ENCODE data around the gene MYOC. TPM values are rescaled to one million over a fixed set of nuclear protein-coding genes. Genes with fewer than 3 reads are reported as not detected.
"Not testable (repeated sequence)": the region's sequence is repeated elsewhere in the genome, so short reads cannot be mapped to it uniquely, and the experiment has no call there.

Gene MYOC
- total and polyA plus RNA-seq, 12 donors, result 0.80 to 7.5 (median 2.7) TPM

DNA sequence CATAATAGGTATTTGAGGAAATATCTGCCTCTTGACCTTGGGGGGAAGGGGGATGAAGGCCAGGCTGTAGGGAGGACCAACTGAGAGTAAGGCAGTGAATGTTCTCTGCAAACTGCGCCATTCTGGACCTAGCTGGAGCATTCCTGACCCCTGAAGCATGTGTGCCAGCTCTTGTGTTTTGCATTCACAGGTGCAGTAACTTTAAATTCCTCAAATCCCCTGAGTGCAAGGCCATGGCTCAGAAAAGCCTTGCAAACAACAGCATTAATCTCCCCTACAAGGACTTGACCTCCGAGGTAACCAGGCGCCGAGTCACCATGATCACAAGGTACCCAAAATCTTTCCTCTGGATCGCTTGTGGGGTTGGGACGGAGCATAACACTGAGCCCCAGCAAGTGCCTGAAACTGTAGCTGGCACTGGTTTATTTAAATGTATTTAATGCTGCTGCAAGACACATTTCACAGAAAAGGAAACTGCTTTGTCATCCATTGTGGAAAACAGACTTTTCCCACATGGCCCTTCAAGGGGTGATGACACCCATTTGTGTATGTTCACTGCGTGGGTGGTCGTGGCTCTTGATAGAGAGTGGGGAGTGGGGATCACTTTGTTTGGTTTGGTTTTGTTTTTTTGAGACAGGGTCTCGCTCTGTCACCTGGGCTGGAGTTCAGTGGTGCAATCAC lies 28.7 kb downstream of the MYOC start:
- Histone ChIP-seq H3K27me3 (no peaks in the 10 kb centered on the region), H3K27ac (no peak overlapping the region), H3K9me3 (no peaks in the 10 kb centered on the region), H3K4me1 (no peaks in the 10 kb centered on the region), H3K4me3 (no peak overlapping the region), H3K36me3 (no peaks in the 10 kb centered on the region)
- intact Hi-C loops (cut with DNase I), result no loop called here
- DNase-seq (no peak), ATAC-seq (no peak)
- 77 to 79% methylated on average over 9 of the region's 9 CpGs for WGBS, 2 donors
- TF ChIP-seq, protein P1, sequence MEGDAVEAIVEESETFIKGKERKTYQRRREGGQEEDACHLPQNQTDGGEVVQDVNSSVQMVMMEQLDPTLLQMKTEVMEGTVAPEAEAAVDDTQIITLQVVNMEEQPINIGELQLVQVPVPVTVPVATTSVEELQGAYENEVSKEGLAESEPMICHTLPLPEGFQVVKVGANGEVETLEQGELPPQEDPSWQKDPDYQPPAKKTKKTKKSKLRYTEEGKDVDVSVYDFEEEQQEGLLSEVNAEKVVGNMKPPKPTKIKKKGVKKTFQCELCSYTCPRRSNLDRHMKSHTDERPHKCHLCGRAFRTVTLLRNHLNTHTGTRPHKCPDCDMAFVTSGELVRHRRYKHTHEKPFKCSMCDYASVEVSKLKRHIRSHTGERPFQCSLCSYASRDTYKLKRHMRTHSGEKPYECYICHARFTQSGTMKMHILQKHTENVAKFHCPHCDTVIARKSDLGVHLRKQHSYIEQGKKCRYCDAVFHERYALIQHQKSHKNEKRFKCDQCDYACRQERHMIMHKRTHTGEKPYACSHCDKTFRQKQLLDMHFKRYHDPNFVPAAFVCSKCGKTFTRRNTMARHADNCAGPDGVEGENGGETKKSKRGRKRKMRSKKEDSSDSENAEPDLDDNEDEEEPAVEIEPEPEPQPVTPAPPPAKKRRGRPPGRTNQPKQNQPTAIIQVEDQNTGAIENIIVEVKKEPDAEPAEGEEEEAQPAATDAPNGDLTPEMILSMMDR (IDR thresholded peaks at IDR 0.05), result no peak

DNA sequence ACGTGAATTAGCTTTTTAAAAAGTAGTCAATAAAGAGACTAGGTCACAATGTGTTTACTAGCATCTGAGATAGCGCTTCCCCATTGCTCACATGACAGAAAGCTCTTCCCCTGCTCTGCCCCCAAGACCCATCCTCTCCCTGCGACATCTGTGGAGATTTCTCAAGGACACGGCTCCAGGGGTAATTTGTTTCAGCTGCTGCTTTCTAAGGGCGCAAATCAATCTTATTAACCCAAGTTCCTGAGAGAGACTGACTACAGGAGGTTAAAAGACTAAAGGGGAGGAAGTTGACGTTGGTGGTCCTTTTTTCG lies 30.4 kb downstream of the MYOC start, which contains the start of gene MYOCOS:
MYOCOS (plus strand) TSS at position 92 of the 311 bp plus-strand sequence. CDS start 1,641 bp downstream, outside the sequence.
- H3K36me3 ChIP-seq, result no peaks in the 10 kb centered on the region
- DNase-seq (no peak), ATAC-seq (no peak)
- no peak within 1 kb of the TSS for H3K4me3 ChIP-seq
- no peak within 1 kb of the TSS for H3K27ac ChIP-seq
- no peaks in the 10 kb centered on the region for H3K4me1 ChIP-seq
- TF ChIP-seq, protein P1 (IDR thresholded peaks at IDR 0.05), result no peak
- intact Hi-C loops (cut with DNase I), result no loop called here
- no peaks in the 10 kb centered on the region for H3K9me3 ChIP-seq
- no peaks in the 10 kb centered on the region for H3K27me3 ChIP-seq
- WGBS, 2 donors, result 81 to 82% methylated on average over 7 of the region's 7 CpGs

DNA sequence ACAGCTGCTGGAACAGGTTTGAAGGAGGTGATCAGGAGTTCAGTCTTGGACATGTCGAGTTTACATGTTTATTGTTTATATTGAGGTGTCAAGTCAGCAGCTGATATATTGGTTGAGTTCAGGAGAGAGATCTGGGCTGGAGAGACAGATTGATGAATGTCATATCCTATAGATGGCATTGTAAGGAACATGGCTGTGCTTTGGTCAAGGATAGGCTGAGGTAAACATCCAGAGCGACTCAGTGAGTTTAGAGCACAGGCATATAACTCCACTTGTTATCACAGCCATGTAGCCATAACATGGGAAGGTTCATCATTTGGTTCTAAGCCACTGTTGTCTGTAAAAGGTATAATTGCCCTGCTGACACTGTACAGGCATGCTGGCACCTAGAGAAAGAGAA lies 35.9 kb downstream of the MYOC start:
- WGBS, 2 donors, result 82 to 88% methylated on average over 2 of the region's 2 CpGs
- Histone ChIP-seq H3K9me3 (no peaks in the 10 kb centered on the region), H3K4me3 (no peak overlapping the region), H3K4me1 (no peaks in the 10 kb centered on the region), H3K36me3 (no peaks in the 10 kb centered on the region), H3K27me3 (no peaks in the 10 kb centered on the region), H3K27ac (no peak overlapping the region)
- intact Hi-C loops (cut with DNase I), result no loop called here
- no peak for ATAC-seq
- TF ChIP-seq, protein P1 (IDR thresholded peaks at IDR 0.05), result no peak
- DNase-seq, result no peak

DNA sequence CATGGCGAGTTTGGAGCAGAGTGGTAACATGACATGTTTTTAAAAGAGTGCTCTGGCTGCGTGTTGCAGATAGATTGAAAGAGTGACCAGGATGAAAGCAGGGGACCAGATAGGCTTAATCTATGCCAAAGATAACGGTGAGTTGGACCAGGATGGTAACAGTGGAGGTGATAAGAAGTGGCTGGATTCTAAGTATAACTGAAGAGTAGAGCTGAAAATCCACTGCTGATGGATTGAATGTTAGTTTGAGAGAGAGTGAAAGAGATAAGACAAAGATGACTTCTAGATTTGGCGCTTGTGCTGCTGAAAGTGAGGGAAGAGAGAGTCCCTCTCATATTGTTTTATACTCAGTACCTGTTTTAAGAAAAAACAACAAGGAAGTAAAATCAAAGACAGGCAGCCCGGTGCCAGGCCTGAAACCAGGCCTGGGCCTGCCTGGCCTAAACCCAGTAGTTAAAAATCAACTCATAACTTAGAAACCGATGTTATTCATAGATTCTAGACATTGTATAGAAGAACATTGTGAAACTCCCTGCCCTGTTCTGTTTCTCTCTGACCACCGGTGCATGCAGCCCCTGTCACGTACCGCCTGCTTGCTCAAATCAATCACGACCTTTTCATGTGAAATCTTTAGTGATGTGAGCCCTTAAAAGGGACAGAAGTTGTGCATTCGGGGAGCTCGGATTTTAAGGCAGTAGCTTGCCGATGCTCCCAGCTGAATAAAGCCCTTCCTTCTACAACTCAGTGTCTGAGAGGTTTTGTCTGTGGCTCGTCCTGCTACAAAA lies 37.2 kb downstream of the MYOC start:
- not testable (repeated sequence) for ATAC-seq, H3K4me1 ChIP-seq

DNA sequence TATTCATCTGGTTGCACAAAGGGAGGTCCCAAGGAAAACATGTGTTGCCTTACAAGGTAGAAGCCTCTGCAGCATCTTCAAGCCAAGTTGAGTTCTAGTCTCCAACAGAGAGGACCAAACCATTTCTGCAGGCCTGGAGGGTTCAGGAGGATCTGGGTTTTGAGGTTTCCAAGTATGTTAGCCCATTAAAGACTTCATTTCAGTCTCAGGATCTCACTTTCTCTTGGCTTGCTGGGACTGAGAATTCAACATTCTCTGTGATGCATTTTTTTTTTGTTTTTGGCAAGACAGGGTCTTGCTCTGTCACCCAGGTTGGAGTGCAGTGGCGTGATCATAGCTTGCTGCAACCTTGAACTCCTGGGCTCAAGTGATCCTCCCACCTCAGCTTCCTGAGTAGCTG lies 39.2 kb downstream of the MYOC start:
- Histone ChIP-seq H3K27ac (no peak overlapping the region), H3K36me3 (no peaks in the 10 kb centered on the region), H3K27me3 (no peaks in the 10 kb centered on the region), H3K4me1 (peaks cover 0 to 5% (median 0%) of the 10 kb centered on the region in 9 donors), H3K4me3 (no peak overlapping the region), H3K9me3 (no peaks in the 10 kb centered on the region)
- no peak for ATAC-seq
- TF ChIP-seq, protein P1 (IDR thresholded peaks at IDR 0.05), result no peak
- intact Hi-C loops (cut with DNase I), result no loop called here
- 94 to 95% methylated on average over 1 of the region's 1 CpG for WGBS, 2 donors
- no peak for DNase-seq

More for the DNA sequence above, 37.2 kb downstream of the MYOC start:
- DNase-seq; H3K4me3 ChIP-seq; intact Hi-C loops (cut with DNase I); H3K27ac ChIP-seq; H3K36me3 ChIP-seq; H3K27me3 ChIP-seq; H3K9me3 ChIP-seq: not testable (repeated sequence)
- 71 to 74% methylated on average over 14 of the region's 14 CpGs for WGBS, 2 donors

Measured in heart right ventricle (tissue), 16 donors.